GM18505 (cell line): ENCODE data around the gene ITPK1.

ENCODE experiments used
- ATAC-seq: cut with Tn5 transposase; IDR thresholded peaks from one replicate; pipeline ENCODE4 v1.9.1; 2021; ENCODE audit not compliant: unreplicated experiment
- POLR2A ChIP-seq: IDR thresholded peaks from 4 replicates; pipeline ENCODE4 v1.6.1; 2011; ENCODE audit warnings: borderline replicate concordance; ENCODE audit not compliant: insufficient read depth, insufficient read length; ENCODE audit errors: extremely low read depth

The ITPK1 gene

GRCh38 chr14:92906823-92907222 is 208.9 kb downstream of the ITPK1 start:
- no peak for TF ChIP-seq POLR2A
- no peak for ATAC-seq

DNA sequence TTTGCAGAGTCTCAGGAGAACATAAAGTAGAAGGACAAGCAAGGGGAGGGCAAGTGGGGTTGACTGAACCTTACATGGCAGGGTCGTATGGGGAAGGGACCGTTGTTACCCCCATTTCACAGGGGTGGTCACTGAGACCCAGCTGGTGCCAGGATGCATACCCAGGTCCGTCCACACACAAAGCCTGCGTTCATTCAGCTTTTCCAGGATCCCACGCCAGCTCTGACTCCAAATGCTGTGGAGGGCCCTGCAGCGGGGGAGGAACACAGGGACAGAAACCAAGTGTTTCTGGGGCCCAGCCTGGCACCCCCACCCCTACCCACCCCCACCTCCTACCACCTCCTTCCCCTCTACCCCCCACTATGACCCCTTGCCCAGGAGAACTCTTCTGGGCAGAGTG is 209.3 kb downstream of the ITPK1 start:
- no peak for TF ChIP-seq POLR2A
- ATAC-seq: no peak

GRCh38 chr14:92905667-92906066 is 210.1 kb downstream of the ITPK1 start:
- no peak for ATAC-seq
- TF ChIP-seq POLR2A: no peak

GRCh38 chr14:92903359-92903758 is 212.4 kb downstream of the ITPK1 start:
- TF ChIP-seq POLR2A: no peak
- no peak for ATAC-seq

GRCh38 chr14:92902726-92903125 is 213.0 kb downstream of the ITPK1 start:
- TF ChIP-seq POLR2A: no peak
- no peak for ATAC-seq

GRCh38 chr14:92902191-92902590 is 213.5 kb downstream of the ITPK1 start:
- ATAC-seq: no peak
- TF ChIP-seq POLR2A: no peak

DNA sequence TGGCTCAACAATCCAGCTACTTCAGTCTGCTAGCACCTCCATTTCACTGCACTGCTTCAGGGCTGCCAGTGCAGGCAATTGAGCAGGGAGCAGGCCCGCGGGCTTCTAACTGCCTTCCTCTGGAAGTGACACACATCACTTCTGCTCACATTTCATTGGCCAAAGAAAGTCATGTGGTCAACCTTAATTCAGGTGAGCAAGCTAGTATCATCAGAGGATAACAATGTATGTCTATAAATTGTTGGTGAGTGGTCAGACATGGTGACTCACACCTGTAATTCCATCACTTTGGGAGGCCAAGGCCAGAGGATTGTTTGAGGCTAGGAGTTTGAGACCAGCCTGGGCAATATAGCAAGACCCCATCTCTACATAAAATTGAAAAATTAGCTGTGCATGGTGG is 215.1 kb downstream of the ITPK1 start:
- no peak for TF ChIP-seq POLR2A
- no peak for ATAC-seq

- TF ChIP-seq POLR2A: no peak
- ATAC-seq: no peak
Measured at GRCh38 chr14:92898566-92899131, 217.1 kb downstream of the ITPK1 start.

DNA sequence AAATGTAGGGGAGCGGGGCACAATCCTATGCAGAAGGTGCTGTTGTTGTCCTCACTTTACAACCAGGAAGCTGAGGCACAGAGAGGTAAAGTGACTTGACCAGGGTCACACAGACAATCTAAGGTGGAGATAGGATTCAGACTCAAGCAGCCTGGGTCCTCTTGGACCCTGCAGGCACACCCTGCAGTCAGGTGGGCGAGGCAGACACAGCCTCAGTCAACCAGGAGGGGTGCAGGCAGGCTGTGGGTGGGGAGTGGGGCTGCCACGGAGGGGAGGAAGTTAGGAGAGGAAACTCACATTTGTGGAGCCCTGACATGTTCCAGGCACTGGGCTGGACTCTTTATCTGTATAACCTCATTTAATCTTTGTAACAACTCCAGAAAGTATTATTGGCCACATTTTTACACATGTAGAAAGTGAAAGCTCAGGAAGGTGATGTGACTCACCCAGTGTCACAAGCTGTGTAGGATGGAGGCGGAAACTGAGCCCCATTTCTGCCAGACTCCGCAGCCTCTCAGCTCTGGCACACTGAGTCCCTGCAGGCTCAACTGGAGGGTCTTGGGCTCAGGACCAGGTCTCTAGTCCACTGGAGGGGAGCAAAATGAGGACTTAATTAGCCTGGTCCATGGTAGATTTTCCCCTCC is 217.7 kb downstream of the ITPK1 start:
- no peak for ATAC-seq
- TF ChIP-seq POLR2A: peak; percentile 20

DNA sequence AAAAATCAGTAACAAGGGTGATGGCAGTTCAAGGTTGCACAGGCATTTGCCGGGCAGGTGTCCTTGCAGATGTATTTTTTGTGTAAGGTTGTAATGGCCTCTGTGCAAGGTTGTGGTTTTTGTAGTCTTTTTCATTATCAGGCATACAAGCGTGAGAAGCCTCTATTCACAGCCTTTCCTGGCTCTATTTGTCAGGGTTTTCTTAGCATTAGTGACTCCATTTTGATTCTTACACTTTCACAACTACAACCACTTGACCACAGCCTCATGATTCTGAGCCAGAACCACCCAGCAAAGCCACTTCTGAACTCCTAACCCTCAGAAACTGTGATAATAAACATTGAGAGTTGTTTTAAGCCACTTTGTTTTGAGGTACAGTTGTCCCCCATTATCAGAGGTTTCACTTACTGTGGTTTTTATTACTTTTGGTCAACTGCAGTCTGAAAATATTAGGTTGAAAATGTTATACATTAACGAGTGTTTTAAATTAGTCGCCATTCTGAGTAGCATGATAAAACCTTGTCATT is 220.3 kb downstream of the ITPK1 start:
- no peak for TF ChIP-seq POLR2A
- no peak for ATAC-seq

GRCh38 chr14:92892589-92892988 is 223.1 kb downstream of the ITPK1 start:
- TF ChIP-seq POLR2A: no peak
- no peak for ATAC-seq

DNA sequence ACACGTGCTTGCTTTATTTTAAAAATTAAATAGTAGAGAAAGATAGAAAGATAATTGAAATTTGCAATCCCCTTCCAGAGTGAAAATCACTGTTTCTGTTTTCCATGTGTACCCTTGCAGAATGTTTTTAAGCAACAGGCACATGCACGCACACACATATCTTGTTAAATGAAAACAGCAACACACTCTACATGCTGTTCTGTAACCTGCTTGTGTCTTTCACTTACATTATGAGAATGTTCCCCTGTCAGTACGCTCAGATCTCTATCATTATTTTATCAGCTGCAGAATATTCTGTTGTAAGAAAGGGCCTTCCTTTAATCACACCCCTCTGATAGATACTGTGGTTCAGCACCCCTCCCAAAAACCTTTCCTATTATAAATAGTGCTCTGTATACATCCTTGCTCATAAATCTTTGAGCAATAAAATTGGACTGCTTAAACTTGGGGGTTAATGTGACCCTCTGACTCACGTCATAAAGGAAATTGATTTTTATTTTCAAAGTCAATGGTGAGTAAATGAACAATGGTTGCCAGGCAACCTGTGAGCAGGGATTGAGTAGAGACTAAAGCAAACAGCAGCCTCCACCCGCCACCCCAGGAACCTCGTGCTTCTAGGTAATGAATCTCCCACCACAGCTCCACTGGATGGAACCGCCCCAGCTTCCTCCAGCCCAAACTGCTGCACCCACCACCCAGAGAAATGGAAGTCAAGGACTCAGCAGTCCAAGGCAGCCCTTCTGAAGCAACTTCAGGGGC is 224.7 kb downstream of the ITPK1 start:
- no peak for ATAC-seq
- no peak for TF ChIP-seq POLR2A

DNA sequence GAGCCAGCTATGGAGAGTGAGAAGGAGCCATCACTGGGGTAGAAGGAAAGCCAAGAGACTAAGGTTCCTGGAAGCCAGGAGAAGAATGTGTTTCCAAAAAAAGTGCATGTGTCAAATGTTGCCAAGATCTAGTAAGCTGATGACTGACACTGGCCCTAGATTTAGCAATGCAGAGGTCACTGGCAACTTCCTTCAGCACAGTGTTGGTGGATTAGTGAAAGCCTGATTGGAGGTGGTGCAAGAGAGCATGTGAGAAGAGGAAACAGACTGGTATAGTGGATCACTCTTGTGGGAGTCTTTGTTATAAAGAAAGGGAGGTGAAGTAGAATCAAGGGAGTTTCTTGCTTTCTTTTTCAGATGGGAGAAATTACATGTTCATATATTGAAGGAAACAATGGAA is 226.8 kb downstream of the ITPK1 start:
- TF ChIP-seq POLR2A: no peak
- ATAC-seq: no peak

- TF ChIP-seq POLR2A: no peak
- ATAC-seq: no peak
Measured at GRCh38 chr14:92887157-92887556, 228.6 kb downstream of the ITPK1 start.
